Measurements from ENCODE around the gene DRAP1. TPM values are rescaled to one million over a fixed set of nuclear protein-coding genes. Genes with fewer than 3 reads are reported as not detected.
A peak's percentile ranks its signal among the peaks of the same experiment; 100 is the strongest.

DRAP1 gene
- total and polyA plus RNA-seq, 2 experiments from 2014 or later: 307 to 533 TPM

DNA sequence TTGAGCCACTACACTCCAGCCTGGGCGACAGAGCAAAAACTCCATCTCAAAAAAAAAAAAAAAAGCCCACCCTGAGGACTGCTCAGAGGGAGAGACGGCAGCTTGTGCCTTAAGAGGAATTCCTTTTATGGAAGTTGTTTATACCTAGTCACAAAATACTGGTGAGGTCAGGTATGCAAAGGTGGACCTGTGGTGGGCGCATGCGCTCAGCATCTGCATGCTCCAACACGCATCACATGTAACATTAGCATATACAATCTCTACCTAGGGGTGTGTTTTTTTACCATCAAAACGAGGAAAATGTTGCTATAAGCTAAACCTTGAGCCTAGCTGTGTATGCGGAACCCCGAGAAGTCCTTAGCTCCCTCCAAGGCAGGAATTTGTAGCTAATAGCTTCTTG lies 35.5 kb downstream of the DRAP1 start:
- Histone ChIP-seq H4K20me1 (ENCODE audit: insufficient read depth) (no peaks in the 10 kb centered on the region), H3F3A (ENCODE audit: insufficient read depth) (no peaks in the 10 kb centered on the region), H3K9ac (no peak overlapping the region), H3K9me2 (ENCODE audit: insufficient read depth) (no peaks in the 10 kb centered on the region), H3K79me2 (ENCODE audit: insufficient read depth) (no peaks in the 10 kb centered on the region), H3K4me1 (ENCODE audit: insufficient read depth) (no peaks in the 10 kb centered on the region), H3K4me3 (no peak overlapping the region), H3K27me3 (replicated peaks; ENCODE audit: insufficient read depth) (no peaks in the 10 kb centered on the region), H3K9me3 (ENCODE audit: low read depth) (no peaks in the 10 kb centered on the region), H3K27ac (no peak overlapping the region), H2AFZ (no peak overlapping the region), H3K4me2 (ENCODE audit: unreplicated experiment) (no peak overlapping the region), H3K36me3 (ENCODE audit: low read depth) (no peaks in the 10 kb centered on the region)
- DNase-seq: no peak
- whole genome bisulfite sequencing, 2 experiments (ENCODE audit: low coverage in 1 of 2, low lambda C conversion rate in 2 of 2, missing lambda C conversion rate in 2 of 2): 72 to 75% methylated on average over 8 of the region's 8 CpGs
- TF ChIP-seq EZH2phosphoT487 (IDR thresholded peaks at IDR 0.05; ENCODE audit: insufficient read depth, low read depth): no peak
- TF ChIP-seq EZH2 (IDR thresholded peaks at IDR 0.05; ENCODE audit: insufficient read depth, poor library complexity, severe bottlenecking): no peak
- in situ Hi-C loops (cut with MboI): no loop called here

DNA sequence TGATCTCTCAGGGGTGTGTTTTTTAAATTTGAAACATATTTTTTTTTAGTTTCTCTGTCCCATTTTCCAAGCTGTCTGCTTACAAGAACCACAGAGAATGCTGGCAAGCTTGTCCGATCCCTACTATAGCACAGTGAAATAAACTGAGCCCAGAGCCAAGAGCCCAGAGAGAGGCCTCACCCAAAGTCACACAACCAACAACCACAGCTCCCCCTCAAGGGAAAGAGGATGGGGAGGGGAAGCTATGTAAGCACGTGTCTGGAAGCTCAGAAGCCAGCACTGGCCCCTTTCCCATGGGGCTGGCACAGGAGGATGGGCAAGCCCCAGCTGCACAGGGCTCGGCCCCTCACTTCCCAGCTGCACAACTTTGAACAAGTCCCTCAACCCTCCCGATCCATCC lies 39.1 kb downstream of the DRAP1 start:
- Histone ChIP-seq H3K79me2 (ENCODE audit: insufficient read depth) (peaks cover 17% of the 10 kb centered on the region), H3K9me2 (ENCODE audit: insufficient read depth) (no peaks in the 10 kb centered on the region), H3K9ac (no peak overlapping the region), H3K4me2 (ENCODE audit: unreplicated experiment) (no peak overlapping the region), H3K36me3 (ENCODE audit: low read depth) (no peaks in the 10 kb centered on the region), H3K4me1 (ENCODE audit: insufficient read depth) (peaks cover 9% of the 10 kb centered on the region), H3F3A (ENCODE audit: insufficient read depth) (no peaks in the 10 kb centered on the region), H3K27ac (no peak overlapping the region), H4K20me1 (ENCODE audit: insufficient read depth) (no peaks in the 10 kb centered on the region), H3K27me3 (replicated peaks; ENCODE audit: insufficient read depth) (no peaks in the 10 kb centered on the region), H3K9me3 (ENCODE audit: low read depth) (no peaks in the 10 kb centered on the region), H2AFZ (no peak overlapping the region), H3K4me3 (no peak overlapping the region)
- DNase-seq: no peak
- 30 to 35% methylated on average over 4 of the region's 4 CpGs for WGBS, 2 experiments (ENCODE audit: low coverage in 1 of 2, low lambda C conversion rate in 2 of 2, missing lambda C conversion rate in 2 of 2)
- in situ Hi-C loops (cut with MboI): no loop called here
- TF ChIP-seq EZH2 (IDR thresholded peaks at IDR 0.05; ENCODE audit: insufficient read depth, poor library complexity, severe bottlenecking): no peak
- TF ChIP-seq EZH2phosphoT487 (IDR thresholded peaks at IDR 0.05; ENCODE audit: insufficient read depth, low read depth): no peak

GRCh38 chr11:65958774-65959420 lies 39.7 kb downstream of the DRAP1 start:
- no peaks in the 10 kb centered on the region for H3F3A ChIP-seq (ENCODE audit: insufficient read depth)
- no peaks in the 10 kb centered on the region for H3K9me3 ChIP-seq (ENCODE audit: low read depth)
- no peaks in the 10 kb centered on the region for H3K27me3 ChIP-seq (replicated peaks; ENCODE audit: insufficient read depth)
- H3K4me2 ChIP-seq (ENCODE audit: unreplicated experiment): no peak overlapping the region
- no peaks in the 10 kb centered on the region for H3K9me2 ChIP-seq (ENCODE audit: insufficient read depth)
- H3K4me1 ChIP-seq (ENCODE audit: insufficient read depth): peaks cover 15% of the 10 kb centered on the region
- H4K20me1 ChIP-seq (ENCODE audit: insufficient read depth): no peaks in the 10 kb centered on the region
- no peak overlapping the region for H3K27ac ChIP-seq
- TF ChIP-seq EZH2 (IDR thresholded peaks at IDR 0.05; ENCODE audit: insufficient read depth, poor library complexity, severe bottlenecking): no peak
- no peak for TF ChIP-seq EZH2phosphoT487 (IDR thresholded peaks at IDR 0.05; ENCODE audit: insufficient read depth, low read depth)
- no peak for DNase-seq
- H2AFZ ChIP-seq: no peak overlapping the region
- no peak overlapping the region for H3K4me3 ChIP-seq
- WGBS, 2 experiments (ENCODE audit: low coverage in 1 of 2, low lambda C conversion rate in 2 of 2, missing lambda C conversion rate in 2 of 2): 48 to 53% methylated on average over 17 of the region's 17 CpGs
- peaks cover 23% of the 10 kb centered on the region for H3K79me2 ChIP-seq (ENCODE audit: insufficient read depth)
- no peak overlapping the region for H3K9ac ChIP-seq
- H3K36me3 ChIP-seq (ENCODE audit: low read depth): 0 out of 2 replicates have a peak, but pooled peaks cover under 1% of the 10 kb centered on the region
- in situ Hi-C loops (cut with MboI): no loop called here

- in situ Hi-C loops (cut with MboI): no loop called here
- WGBS, 2 experiments (ENCODE audit: low coverage in 1 of 2, low lambda C conversion rate in 2 of 2, missing lambda C conversion rate in 2 of 2): 50 to 58% methylated on average over 15 to 16 of the region's 16 CpGs
- H3F3A ChIP-seq (ENCODE audit: insufficient read depth): no peaks in the 10 kb centered on the region
- H3K27me3 ChIP-seq (replicated peaks; ENCODE audit: insufficient read depth): no peaks in the 10 kb centered on the region
- H3K9me3 ChIP-seq (ENCODE audit: low read depth): no peaks in the 10 kb centered on the region
- H3K79me2 ChIP-seq (ENCODE audit: insufficient read depth): peaks cover 43% of the 10 kb centered on the region
- DNase-seq: no peak
- no peaks in the 10 kb centered on the region for H4K20me1 ChIP-seq (ENCODE audit: insufficient read depth)
- peak overlapping the region; percentile 88 for H3K27ac ChIP-seq
- H3K36me3 ChIP-seq (ENCODE audit: low read depth): 0 out of 2 replicates have a peak, but pooled peaks cover 8% of the 10 kb centered on the region
- peak overlapping the region; percentile 94 for H2AFZ ChIP-seq
- peaks cover 17% of the 10 kb centered on the region for H3K4me1 ChIP-seq (ENCODE audit: insufficient read depth)
- H3K9me2 ChIP-seq (ENCODE audit: insufficient read depth): no peaks in the 10 kb centered on the region
- TF ChIP-seq EZH2phosphoT487 (IDR thresholded peaks at IDR 0.05; ENCODE audit: insufficient read depth, low read depth): no peak
- no peak for TF ChIP-seq EZH2 (IDR thresholded peaks at IDR 0.05; ENCODE audit: insufficient read depth, poor library complexity, severe bottlenecking)
- peak overlapping the region; percentile 88 for H3K4me3 ChIP-seq
- H3K9ac ChIP-seq: peak overlapping the region; percentile 97
- peak overlapping the region; percentile 93 for H3K4me2 ChIP-seq (ENCODE audit: unreplicated experiment)
Measured at GRCh38 chr11:65960824-65961266, 41.6 kb downstream of the DRAP1 start.
